GM18951 (cell line): ENCODE data around the gene ZNF579.

Experiments
- POLR2A ChIP-seq: IDR thresholded peaks from 4 replicates; pipeline ENCODE4 v1.6.1; 2011; ENCODE audit warnings: mild to moderate bottlenecking; ENCODE audit not compliant: insufficient read length, insufficient read depth; ENCODE audit errors: extremely low read depth
- in situ Hi-C: fragments of 300-500 bp; cut with MboI; formaldehyde crosslinking; loops from one replicate; pipeline ENCODE4 v1.12.0; 2022; ENCODE audit warnings: low sequenced_read_pairs, mixed read lengths, inconsistent platforms; ENCODE audit not compliant: unreplicated experiment

Gene ZNF579

DNA sequence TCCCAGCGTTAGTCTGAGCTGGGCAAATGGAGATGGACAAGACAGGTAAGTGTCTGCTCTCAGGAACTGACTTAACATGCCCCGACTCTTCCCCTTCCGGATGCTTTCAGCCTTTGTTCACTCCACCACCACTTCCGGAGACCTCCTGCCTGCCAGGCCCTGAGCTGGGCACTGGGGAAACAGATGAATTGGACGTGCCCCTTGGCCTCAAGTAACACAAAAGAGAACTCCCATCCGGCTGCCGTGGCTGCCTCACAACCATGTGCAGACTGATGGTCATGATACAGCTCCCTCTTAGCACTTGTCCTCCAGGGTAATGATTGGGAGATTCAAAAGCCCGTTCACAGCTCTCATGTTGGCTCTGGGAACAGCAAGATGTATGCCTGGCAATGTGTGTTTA lies 36.8 kb upstream of the ZNF579 start:
- in situ Hi-C loops = no loop called here
- TF ChIP-seq POLR2A = no peak

DNA sequence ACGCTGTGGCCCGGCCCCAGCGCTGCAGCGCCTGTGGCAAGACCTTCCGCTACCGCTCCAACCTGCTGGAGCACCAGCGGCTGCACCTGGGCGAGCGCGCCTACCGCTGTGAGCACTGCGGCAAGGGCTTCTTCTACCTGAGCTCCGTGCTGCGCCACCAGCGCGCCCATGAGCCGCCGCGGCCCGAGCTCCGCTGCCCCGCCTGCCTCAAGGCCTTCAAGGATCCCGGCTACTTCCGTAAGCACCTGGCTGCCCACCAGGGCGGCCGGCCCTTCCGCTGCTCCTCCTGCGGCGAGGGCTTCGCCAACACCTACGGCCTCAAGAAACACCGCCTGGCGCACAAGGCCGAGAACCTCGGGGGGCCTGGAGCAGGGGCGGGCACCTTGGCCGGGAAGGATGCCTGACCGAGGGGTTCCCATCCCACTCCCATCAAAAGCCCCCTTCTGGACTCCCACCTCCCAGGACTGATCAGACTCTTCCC lies 35.8 kb upstream of the ZNF579 start:
- in situ Hi-C loops = no loop called here
- no peak for TF ChIP-seq POLR2A

DNA sequence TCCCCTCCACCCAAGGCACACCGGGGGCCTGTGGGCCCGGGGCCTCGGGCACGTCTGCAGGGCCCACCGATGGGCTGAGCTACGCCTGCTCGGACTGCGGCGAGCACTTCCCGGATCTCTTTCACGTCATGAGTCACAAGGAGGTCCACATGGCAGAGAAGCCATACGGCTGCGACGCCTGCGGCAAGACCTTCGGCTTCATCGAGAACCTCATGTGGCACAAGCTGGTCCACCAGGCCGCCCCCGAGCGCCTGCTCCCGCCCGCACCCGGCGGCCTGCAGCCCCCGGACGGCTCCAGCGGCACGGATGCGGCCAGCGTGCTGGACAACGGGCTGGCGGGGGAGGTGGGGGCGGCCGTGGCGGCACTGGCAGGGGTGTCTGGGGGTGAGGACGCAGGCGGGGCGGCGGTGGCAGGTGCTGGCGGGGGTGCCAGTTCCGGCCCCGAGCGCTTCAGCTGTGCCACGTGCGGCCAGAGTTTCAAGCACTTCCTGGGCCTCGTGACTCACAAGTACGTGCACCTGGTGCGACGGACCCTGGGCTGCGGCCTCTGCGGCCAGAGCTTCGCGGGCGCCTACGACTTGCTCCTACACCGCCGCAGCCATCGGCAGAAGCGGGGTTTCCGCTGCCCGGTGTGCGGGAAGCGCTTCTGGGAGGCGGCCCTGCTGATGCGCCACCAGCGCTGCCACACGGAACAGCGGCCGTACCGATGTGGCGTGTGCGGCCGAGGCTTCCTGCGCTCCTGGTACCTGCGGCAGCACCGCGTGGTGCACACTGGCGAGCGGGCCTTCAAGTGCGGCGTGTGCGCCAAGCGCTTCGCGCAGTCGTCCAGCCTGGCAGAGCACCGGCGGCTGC lies 35.1 kb upstream of the ZNF579 start:
- no peak for TF ChIP-seq POLR2A
- in situ Hi-C loops = no loop called here

DNA sequence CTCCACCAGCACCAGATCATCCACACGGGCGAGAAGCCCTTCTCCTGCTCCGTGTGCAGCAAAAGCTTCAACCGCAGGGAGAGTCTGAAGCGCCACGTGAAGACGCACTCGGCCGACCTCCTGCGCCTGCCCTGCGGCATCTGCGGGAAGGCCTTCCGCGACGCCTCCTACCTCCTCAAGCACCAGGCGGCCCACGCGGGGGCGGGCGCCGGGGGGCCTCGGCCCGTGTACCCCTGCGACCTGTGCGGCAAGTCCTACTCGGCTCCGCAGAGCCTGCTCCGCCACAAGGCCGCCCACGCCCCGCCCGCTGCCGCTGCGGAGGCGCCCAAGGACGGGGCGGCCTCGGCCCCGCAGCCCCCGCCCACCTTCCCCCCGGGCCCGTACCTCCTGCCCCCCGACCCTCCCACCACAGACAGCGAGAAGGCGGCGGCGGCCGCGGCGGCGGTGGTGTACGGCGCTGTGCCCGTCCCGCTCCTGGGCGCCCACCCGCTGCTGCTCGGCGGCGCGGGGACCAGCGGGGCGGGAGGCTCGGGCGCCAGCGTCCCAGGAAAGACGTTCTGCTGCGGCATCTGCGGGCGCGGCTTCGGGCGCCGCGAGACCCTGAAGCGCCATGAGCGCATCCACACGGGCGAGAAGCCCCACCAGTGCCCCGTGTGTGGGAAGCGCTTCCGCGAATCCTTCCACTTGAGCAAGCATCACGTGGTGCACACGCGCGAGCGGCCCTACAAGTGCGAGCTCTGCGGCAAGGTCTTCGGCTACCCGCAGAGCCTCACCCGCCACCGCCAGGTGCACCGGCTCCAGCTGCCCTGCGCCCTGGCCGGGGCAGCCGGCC lies 34.3 kb upstream of the ZNF579 start:
- no peak for TF ChIP-seq POLR2A
- in situ Hi-C loops = no loop called here

DNA sequence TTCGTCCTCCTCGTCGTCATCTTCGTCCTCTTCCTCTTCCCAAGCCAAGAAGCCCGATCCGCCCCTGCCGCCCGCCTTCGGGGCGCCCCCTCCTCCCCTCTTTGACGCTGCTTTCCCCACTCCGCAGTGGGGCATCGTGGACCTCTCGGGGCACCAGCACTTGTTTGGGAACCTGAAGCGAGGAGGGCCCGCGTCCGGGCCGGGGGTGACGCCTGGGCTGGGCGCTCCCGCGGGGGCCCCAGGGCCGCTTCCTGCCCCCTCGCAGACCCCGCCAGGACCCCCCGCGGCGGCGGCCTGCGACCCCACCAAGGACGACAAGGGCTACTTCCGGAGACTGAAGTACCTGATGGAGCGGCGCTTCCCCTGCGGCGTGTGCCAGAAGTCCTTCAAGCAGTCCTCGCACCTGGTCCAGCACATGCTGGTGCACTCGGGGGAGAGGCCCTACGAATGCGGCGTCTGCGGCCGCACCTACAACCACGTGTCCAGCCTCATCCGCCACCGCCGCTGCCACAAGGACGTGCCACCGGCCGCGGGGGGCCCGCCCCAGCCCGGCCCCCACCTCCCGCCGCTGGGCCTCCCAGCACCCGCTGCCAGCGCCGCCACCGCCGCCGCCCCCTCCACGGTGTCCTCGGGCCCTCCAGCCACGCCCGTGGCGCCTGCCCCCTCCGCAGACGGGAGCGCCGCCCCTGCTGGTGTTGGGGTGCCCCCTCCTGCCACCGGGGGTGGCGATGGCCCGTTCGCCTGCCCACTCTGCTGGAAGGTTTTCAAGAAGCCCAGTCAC lies 33.5 kb upstream of the ZNF579 start:
- TF ChIP-seq POLR2A = no peak
- in situ Hi-C loops = no loop called here

DNA sequence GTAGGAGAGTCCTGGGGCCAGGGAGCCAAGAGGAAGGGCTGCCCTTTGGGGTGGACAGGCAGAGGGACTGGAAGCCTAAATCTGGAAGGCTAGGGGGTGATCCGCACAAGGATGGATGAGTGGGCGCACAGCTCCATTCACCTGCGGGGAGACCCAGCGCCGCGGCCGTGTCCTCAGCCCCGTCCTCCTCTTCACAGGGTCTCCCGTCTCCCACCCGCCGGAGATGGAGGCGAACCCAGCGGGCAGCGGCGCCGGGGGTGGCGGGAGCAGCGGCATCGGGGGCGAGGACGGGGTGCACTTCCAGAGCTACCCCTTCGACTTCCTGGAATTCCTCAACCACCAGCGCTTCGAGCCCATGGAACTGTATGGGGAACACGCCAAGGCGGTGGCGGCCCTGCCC lies 32.7 kb upstream of the ZNF579 start:
- in situ Hi-C loops = no loop called here
- no peak for TF ChIP-seq POLR2A

DNA sequence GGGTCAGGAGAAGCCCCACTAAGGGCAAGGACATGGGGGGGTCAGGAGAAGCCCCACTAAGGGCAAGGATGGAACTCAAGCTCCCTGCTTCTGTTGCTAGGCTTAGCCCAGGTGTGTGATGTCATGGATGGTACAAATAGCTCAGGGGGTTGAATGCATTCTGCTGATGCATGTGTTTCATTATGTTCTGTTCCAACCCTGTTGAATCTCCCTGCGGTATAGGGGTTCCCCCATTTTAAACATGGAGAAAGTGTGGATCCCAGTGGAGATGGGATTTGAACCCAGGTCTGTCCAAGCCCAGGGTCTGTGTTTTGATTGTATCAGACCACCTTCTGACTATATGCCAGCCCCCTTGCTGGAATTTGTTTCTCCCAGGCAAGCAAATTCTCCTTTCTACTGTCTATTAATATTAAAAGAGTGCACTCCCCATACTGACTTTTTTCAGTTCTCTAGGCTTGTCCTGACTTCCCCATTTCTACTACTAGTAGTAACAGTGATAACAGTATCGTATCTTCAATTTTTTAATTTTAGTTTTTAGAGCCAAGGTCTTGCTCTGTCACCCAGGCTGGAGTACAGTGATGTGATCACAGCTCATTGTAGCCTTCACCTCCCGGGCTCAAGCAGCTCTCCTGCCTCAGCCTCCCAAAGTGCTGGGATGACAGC lies 31.5 kb upstream of the ZNF579 start:
- TF ChIP-seq POLR2A = no peak

DNA sequence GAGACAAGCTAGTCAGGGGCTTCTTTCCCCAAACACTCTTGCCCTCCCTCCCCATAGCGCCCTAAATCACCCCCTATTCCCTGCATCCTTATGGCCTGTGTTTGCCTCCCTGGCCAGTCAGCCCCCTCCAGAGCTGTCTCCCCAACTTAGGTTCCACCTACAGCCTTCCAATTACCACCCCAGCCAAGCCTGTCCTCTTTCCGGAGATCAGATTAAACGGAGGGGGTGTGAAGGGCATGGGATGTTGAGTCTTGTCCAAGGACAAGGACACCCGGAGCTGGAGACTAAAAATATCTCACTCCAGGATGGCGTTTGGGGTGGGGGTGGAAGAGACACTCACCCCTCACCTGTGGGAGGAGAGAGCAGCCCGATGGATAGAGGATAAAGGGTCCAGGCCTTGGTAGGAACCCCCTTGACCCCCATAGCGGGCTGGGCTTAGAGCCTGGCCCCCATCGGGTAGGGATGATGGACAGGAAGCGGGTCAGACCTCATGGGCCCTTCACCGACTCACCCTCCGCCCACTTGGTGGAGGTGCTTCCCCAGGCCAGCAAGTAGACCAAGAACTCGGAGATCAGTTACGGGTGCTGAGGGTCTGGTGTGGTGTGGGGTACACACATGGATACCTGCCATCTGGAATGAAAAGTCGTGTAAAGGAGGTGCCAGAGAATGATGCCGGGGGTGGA lies 30.8 kb upstream of the ZNF579 start:
- in situ Hi-C loops = no loop called here
- TF ChIP-seq POLR2A = no peak

More for the DNA sequence above, 31.5 kb upstream of the ZNF579 start:
- in situ Hi-C loops = no loop called here

DNA sequence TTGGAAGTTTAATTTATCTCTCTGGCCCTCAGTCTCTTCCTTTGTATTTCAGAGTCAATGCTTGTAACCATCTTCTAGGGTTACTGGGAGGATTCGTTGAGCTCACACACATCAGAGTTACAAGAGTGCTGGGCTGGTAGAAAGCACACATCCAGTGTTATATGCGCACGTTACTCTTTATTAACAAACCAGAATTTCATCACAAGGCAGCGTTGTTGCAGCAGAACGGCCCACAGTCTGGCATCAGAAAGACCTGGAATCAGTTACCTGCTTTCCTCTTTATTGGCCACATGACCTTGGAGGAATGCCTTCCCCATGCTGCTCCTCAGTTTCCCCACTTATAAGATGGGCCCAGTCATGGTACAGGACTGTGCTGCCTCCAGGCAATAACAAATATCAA lies 28.7 kb upstream of the ZNF579 start:
- in situ Hi-C loops = no loop called here
- no peak for TF ChIP-seq POLR2A

DNA sequence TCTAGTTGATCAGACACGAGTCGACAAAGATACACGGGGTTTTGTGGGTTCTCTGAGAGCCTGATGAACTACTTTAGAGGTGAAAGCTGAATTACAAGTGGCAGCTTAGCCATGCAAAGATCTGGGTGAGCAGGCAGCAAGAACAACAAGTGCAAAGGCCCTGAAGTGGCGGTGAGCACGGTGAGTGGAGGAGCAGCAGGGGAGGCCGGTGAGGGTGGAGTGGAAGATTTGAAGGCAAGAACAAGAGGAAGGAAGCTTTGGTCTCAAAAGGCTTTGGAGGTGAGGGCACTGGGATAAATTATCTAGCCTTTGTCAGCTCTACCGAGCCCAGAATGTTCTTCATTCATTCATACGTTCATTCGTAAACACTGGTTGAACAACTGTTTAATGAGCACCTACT lies 26.2 kb upstream of the ZNF579 start:
- no peak for TF ChIP-seq POLR2A
- in situ Hi-C loops = no loop called here

DNA sequence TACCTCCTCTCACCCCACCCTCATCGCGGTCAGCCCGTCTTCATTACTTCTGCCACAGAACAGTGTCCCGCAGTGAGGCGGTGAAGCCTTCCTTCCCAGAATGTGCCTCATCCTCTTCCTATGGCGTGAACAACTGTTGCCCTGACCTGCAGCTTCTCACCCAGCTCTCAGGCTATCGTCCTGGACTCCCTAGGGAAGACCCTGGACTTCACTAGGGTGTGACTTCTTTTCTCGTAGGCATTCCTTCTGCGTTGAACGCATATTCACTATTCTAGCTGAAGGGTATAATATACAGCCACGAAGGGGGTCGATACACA lies 25.8 kb upstream of the ZNF579 start:
- TF ChIP-seq POLR2A = no peak
- in situ Hi-C loops = no loop called here
